Brain microvascular endothelial cell (primary cell): ENCODE results near the gene SERPINB8.

ENCODE experiments used
- DNase-seq: peaks from one replicate; pipeline ENCODE4 v3.0.0-alpha.2; 2020
- H3K27ac ChIP-seq: fragments of 250-450 bp; sonication (Bioruptor Pico); 2 replicates; pipeline ENCODE4 v1.5.1; 2020; ENCODE audit warnings: mild to moderate bottlenecking, moderate library complexity
- H3K27me3 ChIP-seq: fragments of 250-450 bp; sonication (Bioruptor Pico); replicated peaks from 2 replicates; pipeline ENCODE4 v1.5.1; 2020; ENCODE audit warnings: mild to moderate bottlenecking
- H3K36me3 ChIP-seq: fragments of 250-450 bp; sonication (Bioruptor Pico); replicated peaks from 2 replicates; pipeline ENCODE4 v1.5.1; 2020; ENCODE audit warnings: mild to moderate bottlenecking
- H3K4me3 ChIP-seq: 2 replicates; pipeline ENCODE4 v1.5.1; 2011; ENCODE audit warnings: low read depth, mild to moderate bottlenecking, control low read depth, low read length, moderate library complexity
- CTCF ChIP-seq: IDR thresholded peaks from 2 replicates; pipeline ENCODE4 v1.5.1; 2011; ENCODE audit warnings: low read depth, mild to moderate bottlenecking, moderate library complexity, low read length, control low read depth, inconsistent platforms; ENCODE audit errors: missing control alignments
- in situ Hi-C: cut with HindIII; loops from 2 replicates; pipeline ENCODE4 v1.10.0; 2017; ENCODE audit warnings: low sequenced_read_pairs, low pct_ligation_motif_present

The SERPINB8 gene

DNA sequence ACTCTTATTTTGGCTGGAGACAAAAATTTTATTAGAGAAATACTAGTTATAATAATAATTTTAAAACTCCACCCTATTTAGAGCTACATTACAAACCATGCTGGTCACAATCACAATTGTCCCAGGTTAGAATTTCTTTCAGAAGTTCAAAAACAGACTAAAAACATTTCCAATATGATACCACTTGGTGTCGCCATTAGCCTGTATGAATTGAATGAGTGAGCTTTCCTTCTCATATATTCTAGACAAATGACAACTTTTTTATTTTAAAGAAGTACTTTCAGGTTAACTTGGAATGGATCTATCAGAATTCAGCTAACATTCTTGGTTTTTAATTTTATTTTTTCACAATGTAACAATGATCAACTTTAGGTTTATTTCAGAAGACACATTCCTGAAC, 48.0 kb downstream of the SERPINB8 start:
- Histone ChIP-seq H3K27ac (no peak overlapping the region), H3K4me3 (no peak overlapping the region), H3K36me3 (no peaks in the 10 kb centered on the region), H3K27me3 (no peaks in the 10 kb centered on the region)
- peak; percentile 34 for TF ChIP-seq CTCF
- in situ Hi-C loops: no loop called here
- DNase-seq: no peak

DNA sequence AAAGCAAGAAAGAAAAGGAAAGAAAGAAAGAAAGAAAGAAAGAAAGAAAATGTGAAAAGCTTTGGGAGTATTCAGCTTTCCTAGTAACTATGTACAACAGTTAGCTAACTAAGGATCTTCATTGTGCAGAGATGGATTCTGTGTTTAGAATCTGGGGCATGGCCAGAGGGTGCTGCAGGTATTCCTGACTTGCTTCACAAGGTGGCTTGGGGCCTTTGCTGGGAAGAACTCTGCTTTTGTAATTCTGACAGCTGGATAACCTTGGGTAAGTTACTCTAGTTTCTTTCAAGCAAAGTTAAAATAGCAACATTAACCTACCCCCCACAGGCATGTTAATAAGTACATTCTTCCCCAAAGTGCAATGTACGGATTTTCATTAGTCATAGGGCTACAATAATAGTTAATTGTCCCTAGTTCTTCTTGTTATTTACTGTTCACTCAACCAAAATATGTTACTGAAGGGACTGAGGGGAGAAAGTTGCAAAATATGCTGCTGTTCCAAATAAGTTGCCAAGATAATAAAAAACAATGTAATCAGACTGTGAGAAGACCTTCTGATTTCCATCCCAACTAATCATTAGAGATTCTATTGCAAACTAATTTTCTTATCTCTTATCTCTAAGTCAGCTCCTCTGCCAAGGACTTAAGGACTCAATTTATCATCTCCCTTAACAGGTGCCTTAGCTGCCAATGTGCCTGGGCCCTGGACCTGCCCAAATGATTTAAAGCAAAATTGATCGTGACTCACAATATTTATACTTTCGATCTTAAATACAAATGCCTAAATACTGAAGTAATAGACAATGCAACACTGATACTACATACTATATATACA, 50.3 kb downstream of the SERPINB8 start:
- H3K27me3 ChIP-seq: no peaks in the 10 kb centered on the region
- no peaks in the 10 kb centered on the region for H3K36me3 ChIP-seq
- H3K27ac ChIP-seq: no peak overlapping the region
- in situ Hi-C loops: no loop called here
- DNase-seq: no peak
- no peak overlapping the region for H3K4me3 ChIP-seq
- TF ChIP-seq CTCF: no peak

- Histone ChIP-seq H3K27me3 (no peaks in the 10 kb centered on the region), H3K4me3 (no peak overlapping the region), H3K27ac (no peak overlapping the region), H3K36me3 (no peaks in the 10 kb centered on the region)
- in situ Hi-C loops: no loop called here
- DNase-seq: no peak
- TF ChIP-seq CTCF: no peak
Observed at GRCh38 chr18:64026350-64026749, 56.5 kb downstream of the SERPINB8 start.

GRCh38 chr18:64027931-64028695, 58.2 kb downstream of the SERPINB8 start:
- H3K4me3 ChIP-seq: no peak overlapping the region
- in situ Hi-C loops: no loop called here
- no peaks in the 10 kb centered on the region for H3K27me3 ChIP-seq
- no peak for TF ChIP-seq CTCF
- no peak for DNase-seq
- no peak overlapping the region for H3K27ac ChIP-seq
- H3K36me3 ChIP-seq: no peaks in the 10 kb centered on the region

GRCh38 chr18:64029096-64029495, 59.2 kb downstream of the SERPINB8 start:
- no peak overlapping the region for H3K4me3 ChIP-seq
- in situ Hi-C loops: no loop called here
- DNase-seq: no peak
- no peaks in the 10 kb centered on the region for H3K27me3 ChIP-seq
- no peaks in the 10 kb centered on the region for H3K36me3 ChIP-seq
- no peak overlapping the region for H3K27ac ChIP-seq
- TF ChIP-seq CTCF: no peak
